HUDEP-2 (cell line): ENCODE results near the gene MAST3.

ENCODE experiments used
- DNase-seq, 76 experiments: peaks; one replicate each; lab custom pipeline; 2025; ENCODE audit not compliant: unreplicated experiment in 76 of 76; lab: John Stamatoyannopoulos, UW

The MAST3 gene

GRCh38 chr19:18173572-18174288 lies 76.2 kb downstream of the MAST3 start, which contains the start of gene IFI30:
Gene IFI30 (plus strand): TSS chr19:18173813. CDS start chr19:18173842, 29 bp downstream.
- DNase-seq: peak in 62 of 76 experiments; percentile 27 to 84 (median 66)

- DNase-seq: no peak
Measured at GRCh38 chr19:18174983-18175382, 77.4 kb downstream of the MAST3 start.

- DNase-seq: peak in 15 of 76 experiments; percentile 10 to 48 (median 21)
Measured at GRCh38 chr19:18176367-18177310, 79.1 kb downstream of the MAST3 start.

GRCh38 chr19:18179957-18180356 lies 82.4 kb downstream of the MAST3 start:
- DNase-seq: no peak

GRCh38 chr19:18183529-18183928 lies 86.0 kb downstream of the MAST3 start:
- no peak for DNase-seq

- no peak for DNase-seq
Measured at GRCh38 chr19:18185538-18185937, 88.0 kb downstream of the MAST3 start.

- DNase-seq: no peak
Measured at GRCh38 chr19:18190278-18190677, 92.7 kb downstream of the MAST3 start.

GRCh38 chr19:18191640-18192062 lies 94.1 kb downstream of the MAST3 start:
- DNase-seq: no peak

GRCh38 chr19:18192673-18193387 lies 95.3 kb downstream of the MAST3 start, which contains the start of gene MPV17L2:
Gene MPV17L2 (plus strand): TSS chr19:18193218. CDS start chr19:18193282, 64 bp downstream.
- DNase-seq: peak; percentile 98 to 100 (median 100)

GRCh38 chr19:18193388-18194180 lies 96.0 kb downstream of the MAST3 start:
- peak in 6 of 76 experiments; percentile 6 to 76 (median 17) for DNase-seq

- DNase-seq: no peak
Measured at GRCh38 chr19:18194181-18194530, 96.6 kb downstream of the MAST3 start.

- peak in 32 of 76 experiments; percentile 12 to 70 (median 30) for DNase-seq
Measured at GRCh38 chr19:18194554-18195238, 97.1 kb downstream of the MAST3 start.

- no peak for DNase-seq
Measured at GRCh38 chr19:18196511-18196845, 98.9 kb downstream of the MAST3 start.

GRCh38 chr19:18197306-18197705 lies 99.7 kb downstream of the MAST3 start:
- DNase-seq: no peak

- no peak for DNase-seq
Measured at GRCh38 chr19:18197941-18198340, 100.4 kb downstream of the MAST3 start.

GRCh38 chr19:18198374-18198773 lies 100.8 kb downstream of the MAST3 start:
- no peak for DNase-seq
